Measurements from ENCODE around the gene ADGRL2.

DNA sequence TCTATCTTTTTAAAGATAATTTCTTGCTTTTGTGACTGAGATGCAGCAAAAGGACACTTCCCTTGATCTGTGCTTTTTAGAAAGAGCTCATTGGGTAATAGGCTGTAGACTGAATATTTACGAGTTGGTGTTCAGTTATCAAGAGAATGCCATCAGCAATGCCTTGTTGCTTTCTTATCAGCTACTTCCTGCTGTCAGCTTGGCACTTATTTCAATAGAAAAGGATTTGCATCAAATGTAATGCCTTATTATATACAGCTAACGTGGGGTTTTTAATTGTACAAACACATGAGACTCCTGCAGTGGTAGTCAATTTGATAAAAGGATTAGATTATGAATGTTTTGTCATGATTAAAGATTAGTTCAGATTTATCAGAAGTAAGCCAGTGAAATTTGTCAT lies 122.2 kb downstream of the ADGRL2 start:
- no peak for TF ChIP-seq EZH2 (IDR thresholded peaks at IDR 0.05)
- TF ChIP-seq CTCF (IDR thresholded peaks at IDR 0.05) = no peak

Data from neural progenitor cell (in vitro differentiated cells).